Activated CD4-positive, alpha-beta T cell treated with anti-CD3 and anti-CD28 coated beads for 48 hours (primary cell): ENCODE data around the gene UBE2E3.
"Not testable (repeated sequence)": the region's sequence is repeated elsewhere in the genome, so short reads cannot be mapped to it uniquely, and the experiment has no call there.

Experiments used
- DNase-seq: peaks from one replicate; pipeline ENCODE4 v3.0.0-alpha.2; 2020

The UBE2E3 gene

DNA sequence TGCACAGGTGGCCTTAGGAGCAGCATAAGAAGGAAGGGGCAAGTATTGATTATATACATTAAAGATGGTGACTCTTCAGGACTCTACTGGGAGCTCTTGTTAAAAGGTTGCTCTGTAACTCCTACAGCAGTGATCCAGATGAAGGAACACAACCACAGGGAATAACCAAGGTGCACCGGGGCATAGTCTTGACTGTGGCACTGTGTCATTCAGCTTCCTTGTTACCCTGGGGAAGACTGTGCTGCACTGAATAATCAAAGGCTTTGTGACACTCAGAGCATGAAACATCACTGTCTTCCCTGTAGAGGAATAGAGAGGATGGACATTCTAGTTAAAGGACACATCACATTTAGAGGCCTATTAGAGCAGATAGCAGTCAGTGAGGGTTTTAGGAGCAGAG lies 105.3 kb downstream of the UBE2E3 start:
- DNase-seq, result no peak

DNA sequence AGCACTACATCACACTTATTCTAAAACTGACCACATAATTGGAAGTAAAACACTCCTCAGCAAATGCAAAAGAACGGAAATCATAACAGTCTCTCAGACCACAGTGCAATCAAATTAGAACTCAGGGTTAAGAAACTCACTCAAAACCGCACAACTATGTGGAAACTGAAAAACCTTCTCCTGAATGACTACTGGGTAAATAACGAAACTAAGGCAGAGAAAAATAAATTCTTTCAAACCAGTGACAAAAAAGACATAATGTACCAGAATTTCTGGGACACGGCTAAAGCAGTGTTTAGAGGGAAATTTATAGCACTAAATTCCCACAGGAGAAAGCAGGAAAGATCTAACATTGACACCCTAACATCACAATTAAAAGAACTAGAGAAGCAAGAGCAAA lies 111.5 kb downstream of the UBE2E3 start:
- not testable (repeated sequence) for DNase-seq

DNA sequence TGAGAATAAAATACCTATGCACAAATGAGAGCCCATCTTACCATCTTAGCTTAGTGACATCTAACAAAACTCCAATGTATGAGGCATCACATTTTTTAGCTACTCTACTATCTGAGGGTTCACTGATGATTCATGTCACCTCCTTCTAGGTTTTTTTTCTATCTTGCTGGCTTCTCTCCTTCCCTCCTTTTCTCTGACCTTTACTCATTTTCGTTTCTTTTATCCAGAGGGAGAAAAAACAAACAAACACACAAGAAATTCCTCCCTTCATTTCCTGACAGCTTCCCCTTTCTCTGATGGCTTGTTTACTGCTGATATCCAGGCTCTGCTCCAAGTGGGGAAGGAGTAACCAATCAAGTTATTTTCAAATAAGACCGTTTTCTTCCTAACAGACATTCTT lies 115.1 kb downstream of the UBE2E3 start:
- no peak for DNase-seq

DNA sequence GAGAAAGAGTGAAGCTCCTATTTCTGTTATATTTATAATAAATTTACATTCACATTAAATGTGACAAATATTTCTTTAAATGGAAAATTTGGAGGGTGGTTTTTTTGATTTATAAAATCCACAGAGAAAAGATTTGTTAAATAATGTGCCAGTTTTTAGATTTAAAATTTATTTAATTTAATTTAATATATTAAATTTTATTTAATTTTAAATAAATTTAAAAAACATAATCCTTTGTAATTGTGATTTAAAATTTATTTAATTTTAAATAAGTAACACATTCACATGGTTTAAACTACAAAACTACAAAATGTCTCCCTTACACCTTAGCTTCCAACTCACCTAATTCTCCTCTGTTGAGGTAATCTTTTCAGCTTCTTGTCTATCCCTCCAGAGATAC lies 123.3 kb downstream of the UBE2E3 start:
- no peak for DNase-seq

DNA sequence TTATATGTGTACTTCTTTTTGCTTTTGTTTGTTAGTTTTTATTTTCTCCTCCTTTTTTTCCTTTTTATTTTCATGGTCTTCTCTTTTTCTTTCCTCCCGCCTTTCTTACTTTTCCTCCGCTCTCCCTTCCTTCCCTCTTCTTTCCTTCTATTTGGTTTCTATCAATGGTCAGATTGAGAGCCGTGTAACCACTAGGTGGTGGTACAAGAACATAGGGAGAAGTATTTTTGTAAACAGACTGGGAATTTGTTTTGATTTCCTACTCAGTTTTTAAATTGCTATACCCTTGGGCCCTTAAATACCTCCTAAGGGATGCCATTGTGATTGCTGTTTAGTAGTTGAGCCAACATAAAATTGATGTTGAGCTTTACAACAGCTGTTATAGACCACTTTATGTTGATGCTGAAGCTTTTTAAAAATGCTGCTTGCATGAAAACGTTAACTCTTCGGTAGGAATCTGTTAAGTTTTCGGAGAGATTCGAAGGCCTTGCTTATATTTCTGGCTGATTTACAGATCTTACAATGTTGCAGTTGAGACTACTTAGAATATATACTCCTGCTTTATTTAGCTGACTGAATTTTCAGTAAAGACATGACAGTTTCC lies 124.2 kb downstream of the UBE2E3 start:
- DNase-seq, result no peak

DNA sequence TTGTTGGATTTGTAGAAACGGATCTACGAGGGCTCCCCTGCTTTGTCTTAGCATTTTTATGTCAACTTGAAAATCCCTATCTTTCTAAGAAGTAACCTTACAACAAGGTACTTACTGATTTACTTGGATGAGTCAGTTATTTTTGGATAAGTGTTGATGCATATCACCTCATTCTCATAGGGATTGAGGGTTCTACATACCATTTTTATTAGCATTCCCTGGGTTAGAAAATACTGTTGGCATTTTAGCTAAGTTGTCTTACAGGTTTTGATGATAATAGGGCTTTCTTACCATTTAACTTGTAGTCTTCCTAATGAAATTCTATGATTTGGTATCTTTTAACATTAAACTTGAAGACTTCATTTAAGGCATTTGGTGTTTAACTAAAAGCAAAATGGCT lies 125.2 kb downstream of the UBE2E3 start:
- DNase-seq, result no peak

DNA sequence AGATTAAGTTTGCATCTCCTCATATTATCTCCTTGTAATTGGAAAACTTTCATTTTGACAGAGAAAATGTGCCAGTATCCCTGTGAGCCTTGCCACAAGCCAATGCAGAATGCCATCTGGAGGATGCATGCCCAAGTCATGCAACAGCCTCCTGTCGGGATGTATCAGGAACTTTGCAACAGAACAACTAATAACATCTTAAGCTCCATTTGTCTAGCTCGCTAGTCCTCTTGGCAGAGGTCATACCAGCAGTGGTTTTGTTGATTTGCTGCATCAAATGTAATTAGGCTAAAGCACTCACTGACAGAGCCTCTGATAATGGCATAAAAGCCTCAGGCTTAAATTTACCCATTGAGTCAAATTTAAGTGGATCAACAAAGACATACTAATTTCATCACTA lies 125.8 kb downstream of the UBE2E3 start:
- no peak for DNase-seq

DNA sequence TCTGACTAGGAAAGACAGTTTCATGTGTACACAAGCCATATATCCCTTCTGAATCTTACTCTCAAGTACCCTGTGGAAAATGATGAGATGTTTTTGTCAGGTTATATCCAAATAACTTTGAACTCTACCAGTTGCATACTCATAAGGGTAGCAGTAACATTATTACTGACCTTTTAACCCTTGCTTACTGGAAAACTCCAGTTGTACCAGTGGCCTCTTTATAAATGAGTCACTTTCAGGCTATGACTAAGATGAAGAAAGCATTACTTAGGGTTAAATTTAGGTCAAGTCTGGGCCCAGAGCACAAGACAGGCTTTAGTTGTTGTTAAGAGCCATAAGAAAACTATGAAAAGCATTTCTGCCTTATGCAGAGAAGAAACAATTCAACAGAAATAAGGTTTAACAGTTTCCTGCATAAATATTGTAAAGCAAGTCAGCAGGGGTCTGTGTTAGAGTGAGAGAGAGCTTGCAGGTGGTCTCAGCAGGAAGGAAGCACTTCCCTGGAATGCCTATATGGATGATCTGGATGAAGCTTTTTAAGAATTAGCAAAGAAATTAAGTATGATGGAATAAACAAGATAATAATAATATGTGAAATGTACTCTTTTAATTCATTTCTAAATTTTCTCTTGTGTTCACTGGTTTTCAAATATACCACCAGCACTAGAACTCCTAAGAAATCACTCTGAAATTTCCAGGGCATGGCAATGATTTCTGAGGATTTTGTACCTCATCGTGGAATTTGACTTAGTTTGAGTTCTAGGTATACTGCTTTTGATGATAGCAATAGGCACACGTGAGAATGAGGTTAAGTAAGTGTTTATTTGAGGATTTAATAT lies 126.6 kb downstream of the UBE2E3 start:
- peak; percentile 16 for DNase-seq

DNA sequence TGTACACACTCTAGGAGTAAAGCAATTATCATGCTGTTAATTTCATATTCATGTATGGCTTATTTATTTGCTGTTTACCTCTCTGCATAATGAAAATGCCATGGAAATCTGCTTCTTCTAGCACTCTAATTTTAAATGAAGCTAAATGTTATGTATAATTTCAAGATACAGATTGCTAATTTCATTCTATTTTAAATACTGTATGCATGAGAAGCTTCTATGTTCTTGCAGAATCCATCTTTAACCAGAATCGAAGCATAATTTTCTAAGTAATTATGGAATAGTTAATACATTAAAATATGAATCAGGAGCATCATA lies 127.2 kb downstream of the UBE2E3 start:
- DNase-seq, result no peak

DNA sequence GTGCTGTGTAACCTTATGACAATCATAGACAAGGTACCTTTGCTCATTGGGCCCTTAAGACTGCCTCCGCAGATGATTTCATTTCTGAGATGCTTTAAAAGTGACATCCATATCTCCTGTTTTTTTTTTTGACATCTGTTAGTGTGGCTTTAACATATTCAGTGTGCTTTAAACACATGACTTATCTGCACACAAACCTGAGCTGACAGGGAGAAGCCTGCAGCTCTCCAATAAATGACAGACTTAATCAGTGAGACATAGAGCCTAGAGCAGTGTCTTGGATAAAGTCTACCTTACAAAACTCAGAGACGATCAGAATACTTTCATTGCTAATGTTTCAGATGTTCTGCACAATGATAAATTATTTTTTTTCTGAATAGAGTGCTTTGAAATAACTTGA lies 130.7 kb downstream of the UBE2E3 start:
- DNase-seq, result no peak

DNA sequence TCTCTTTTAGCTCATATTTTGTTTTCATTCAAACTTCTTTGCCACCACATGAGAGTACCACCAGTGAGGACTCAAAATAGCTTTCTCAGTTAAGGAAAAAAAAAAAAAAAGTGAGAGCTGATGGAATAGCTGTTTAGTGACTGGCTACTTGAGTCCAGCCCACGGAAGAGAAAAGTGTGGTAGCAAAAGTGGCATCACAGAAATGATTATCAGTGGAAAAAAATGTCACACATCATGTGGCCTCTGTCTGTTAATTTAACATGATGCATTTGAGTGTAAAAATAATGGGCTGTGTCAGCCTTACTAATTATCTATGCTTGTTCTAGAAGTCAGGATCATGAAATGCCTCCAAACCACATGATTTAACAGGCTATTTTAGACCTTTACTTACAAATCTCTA lies 132.5 kb downstream of the UBE2E3 start:
- no peak for DNase-seq
